ENCODE data around the gene KLK7. TPM values are rescaled to one million over a fixed set of nuclear protein-coding genes. Genes with fewer than 3 reads are reported as not detected.

The KLK7 gene
- total RNA-seq, 1 donor from 2014 or later = not detected

GRCh38 chr19:50967929-50968715 is 15.6 kb downstream of the KLK7 start:
- Mint-ChIP-seq H3K36me3 (ENCODE audit: low read depth, unreplicated experiment) (peaks cover 6% of the 10 kb centered on the region), H3K4me1 (ENCODE audit: unreplicated experiment) (peaks cover 16% of the 10 kb centered on the region), H3K27me3 (ENCODE audit: unreplicated experiment) (peaks cover 13% of the 10 kb centered on the region), H3K9me3 (ENCODE audit: unreplicated experiment) (no peaks in the 10 kb centered on the region), H3K27ac (ENCODE audit: unreplicated experiment) (no peak overlapping the region), H3K4me3 (ENCODE audit: unreplicated experiment) (no peak overlapping the region)
- no peak for DNase-seq (ENCODE audit: low spot score)
- TF ChIP-seq CTCF (IDR thresholded peaks at IDR 0.05; ENCODE audit: unreplicated experiment) = no peak

- Mint-ChIP-seq H3K4me1 (ENCODE audit: unreplicated experiment) (peaks cover 6% of the 10 kb centered on the region), H3K27ac (ENCODE audit: unreplicated experiment) (no peak overlapping the region), H3K9me3 (ENCODE audit: unreplicated experiment) (peaks cover 11% of the 10 kb centered on the region), H3K27me3 (ENCODE audit: unreplicated experiment) (peaks cover 13% of the 10 kb centered on the region), H3K36me3 (ENCODE audit: low read depth, unreplicated experiment) (peaks cover 22% of the 10 kb centered on the region), H3K4me3 (ENCODE audit: unreplicated experiment) (no peak overlapping the region)
- TF ChIP-seq CTCF (IDR thresholded peaks at IDR 0.05; ENCODE audit: unreplicated experiment) = no peak
- DNase-seq (ENCODE audit: low spot score) = no peak
Observed at GRCh38 chr19:50964266-50964665, 19.5 kb downstream of the KLK7 start.

- H3K27ac Mint-ChIP-seq (ENCODE audit: unreplicated experiment) = no peak overlapping the region
- H3K9me3 Mint-ChIP-seq (ENCODE audit: unreplicated experiment) = peaks cover 12% of the 10 kb centered on the region
- H3K4me3 Mint-ChIP-seq (ENCODE audit: unreplicated experiment) = no peak overlapping the region
- peaks cover 28% of the 10 kb centered on the region for H3K36me3 Mint-ChIP-seq (ENCODE audit: low read depth, unreplicated experiment)
- DNase-seq (ENCODE audit: low spot score) = no peak
- H3K4me1 Mint-ChIP-seq (ENCODE audit: unreplicated experiment) = peaks cover 6% of the 10 kb centered on the region
- TF ChIP-seq CTCF (IDR thresholded peaks at IDR 0.05; ENCODE audit: unreplicated experiment) = no peak
- H3K27me3 Mint-ChIP-seq (ENCODE audit: unreplicated experiment) = peaks cover 14% of the 10 kb centered on the region
Observed at GRCh38 chr19:50963381-50963780, 20.3 kb downstream of the KLK7 start.

- DNase-seq (ENCODE audit: low spot score) = no peak
- TF ChIP-seq CTCF (IDR thresholded peaks at IDR 0.05; ENCODE audit: unreplicated experiment) = no peak
- Mint-ChIP-seq H3K9me3 (ENCODE audit: unreplicated experiment) (peaks cover 12% of the 10 kb centered on the region), H3K27ac (ENCODE audit: unreplicated experiment) (no peak overlapping the region), H3K4me3 (ENCODE audit: unreplicated experiment) (no peak overlapping the region), H3K27me3 (ENCODE audit: unreplicated experiment) (peaks cover 19% of the 10 kb centered on the region), H3K4me1 (ENCODE audit: unreplicated experiment) (no peaks in the 10 kb centered on the region), H3K36me3 (ENCODE audit: low read depth, unreplicated experiment) (peaks cover 28% of the 10 kb centered on the region)
Observed at GRCh38 chr19:50962245-50962644, 21.5 kb downstream of the KLK7 start.

GRCh38 chr19:50959731-50960500 is 23.8 kb downstream of the KLK7 start:
- Mint-ChIP-seq H3K27me3 (ENCODE audit: unreplicated experiment) (peaks cover 13% of the 10 kb centered on the region), H3K27ac (ENCODE audit: unreplicated experiment) (peak overlapping the region; percentile 26), H3K9me3 (ENCODE audit: unreplicated experiment) (peaks cover 12% of the 10 kb centered on the region), H3K4me3 (ENCODE audit: unreplicated experiment) (peak overlapping the region; percentile 47), H3K4me1 (ENCODE audit: unreplicated experiment) (no peaks in the 10 kb centered on the region), H3K36me3 (ENCODE audit: low read depth, unreplicated experiment) (peaks cover 28% of the 10 kb centered on the region)
- DNase-seq (ENCODE audit: low spot score) = no peak
- no peak for TF ChIP-seq CTCF (IDR thresholded peaks at IDR 0.05; ENCODE audit: unreplicated experiment)
